Jurkat, Clone E6-1 (cell line): Measurements from ENCODE around the gene SCFD1. TPM values are rescaled to one million over a fixed set of nuclear protein-coding genes. Genes with fewer than 3 reads are reported as not detected.
"Not testable (repeated sequence)": the region's sequence is repeated elsewhere in the genome, so short reads cannot be mapped to it uniquely, and the experiment has no call there.

ENCODE experiments used
- DNase-seq: peaks from one replicate; pipeline ENCODE4 v3.0.0-alpha.2; 2011; ENCODE audit warnings: low read depth, low spot score
- H3K4me3 ChIP-seq: 2 replicates; pipeline ENCODE4 v1.5.1; 2011; ENCODE audit warnings: mild to moderate bottlenecking, low read length, control low read depth, moderate library complexity
- polyA plus RNA-seq: library from polyadenylated mRNA; unstranded; fragments of >200 nt; gene quantifications from one replicate; pipeline ENCODE4 v1.2.1, GENCODE V29; 2012; ENCODE audit warnings: missing spikeins; ENCODE audit not compliant: insufficient read length, insufficient read depth

The SCFD1 gene
- polyA plus RNA-seq: 57.8 TPM

GRCh38 chr14:30621940-30622830, at the start of gene SCFD1:
TSS of gene SCFD1 (plus strand) at chr14:30622319. CDS start at chr14:30622339, 20 bp downstream.
- H3K4me3 ChIP-seq: peak within 1 kb of the TSS; percentile 91

GRCh38 chr14:30572771-30573170, 49.3 kb upstream of the SCFD1 start:
- H3K4me3 ChIP-seq: no peak overlapping the region
- no peak for DNase-seq

More at GRCh38 chr14:30621940-30622830, at the start of gene SCFD1:
- DNase-seq: peak; percentile 87

- no peak overlapping the region for H3K4me3 ChIP-seq
- DNase-seq: no peak
Observed at GRCh38 chr14:30573226-30573814, 48.8 kb upstream of the SCFD1 start.

GRCh38 chr14:30573966-30574365, 48.2 kb upstream of the SCFD1 start:
- no peak overlapping the region for H3K4me3 ChIP-seq
- DNase-seq: no peak

GRCh38 chr14:30574777-30575176, 47.3 kb upstream of the SCFD1 start:
- H3K4me3 ChIP-seq, DNase-seq: not testable (repeated sequence)

GRCh38 chr14:30576333-30576732, 45.8 kb upstream of the SCFD1 start:
- not testable (repeated sequence) for H3K4me3 ChIP-seq

GRCh38 chr14:30580616-30581282, 41.4 kb upstream of the SCFD1 start:
- no peak for DNase-seq
- H3K4me3 ChIP-seq: no peak overlapping the region

More at GRCh38 chr14:30576333-30576732, 45.8 kb upstream of the SCFD1 start:
- not testable (repeated sequence) for DNase-seq

- no peak overlapping the region for H3K4me3 ChIP-seq
- no peak for DNase-seq
Observed at GRCh38 chr14:30581283-30581625, 40.9 kb upstream of the SCFD1 start.

- DNase-seq: no peak
- H3K4me3 ChIP-seq: no peak overlapping the region
Observed at GRCh38 chr14:30582376-30582775, 39.7 kb upstream of the SCFD1 start.

GRCh38 chr14:30584058-30584630, 38.0 kb upstream of the SCFD1 start:
- DNase-seq: no peak
- H3K4me3 ChIP-seq: no peak overlapping the region

- no peak for DNase-seq
- no peak overlapping the region for H3K4me3 ChIP-seq
Observed at GRCh38 chr14:30585204-30585603, 36.9 kb upstream of the SCFD1 start.

GRCh38 chr14:30587141-30587540, 35.0 kb upstream of the SCFD1 start:
- H3K4me3 ChIP-seq: no peak overlapping the region
- DNase-seq: no peak

GRCh38 chr14:30588873-30589272, 33.2 kb upstream of the SCFD1 start:
- no peak for DNase-seq

GRCh38 chr14:30596935-30597334, 25.2 kb upstream of the SCFD1 start:
- H3K4me3 ChIP-seq: no peak overlapping the region
- DNase-seq: no peak

More at GRCh38 chr14:30588873-30589272, 33.2 kb upstream of the SCFD1 start:
- H3K4me3 ChIP-seq: no peak overlapping the region

GRCh38 chr14:30597504-30597903, 24.6 kb upstream of the SCFD1 start:
- no peak overlapping the region for H3K4me3 ChIP-seq
- no peak for DNase-seq

- no peak for DNase-seq
Observed at GRCh38 chr14:30600922-30601918, 20.9 kb upstream of the SCFD1 start.

GRCh38 chr14:30603402-30603801, 18.7 kb upstream of the SCFD1 start:
- H3K4me3 ChIP-seq: no peak overlapping the region
- no peak for DNase-seq

More at GRCh38 chr14:30600922-30601918, 20.9 kb upstream of the SCFD1 start:
- no peak overlapping the region for H3K4me3 ChIP-seq

GRCh38 chr14:30604696-30605095, 17.4 kb upstream of the SCFD1 start:
- not testable (repeated sequence) for H3K4me3 ChIP-seq, DNase-seq
